HL-60 (cell line): ENCODE measurements around the gene NKD1.

Experiments used
- DNase-seq, 2 experiments: peaks; one replicate each; pipeline ENCODE4 v3.0.0-alpha.2; 2010 to 2020; ENCODE audit warnings: low read depth in 1 of 2, low spot score in 1 of 2
- H3K27ac ChIP-seq: fragments of 250-450 bp; sonication (Bioruptor Pico); replicated peaks from 2 replicates; pipeline ENCODE4 v1.5.1; 2020; ENCODE audit warnings: mild to moderate bottlenecking, moderate library complexity
- H3K27me3 ChIP-seq: fragments of 250-450 bp; sonication (Bioruptor Pico); 2 replicates; pipeline ENCODE4 v1.5.1; 2021; ENCODE audit warnings: mild to moderate bottlenecking, moderate library complexity; ENCODE audit not compliant: insufficient read depth, poor library complexity, severe bottlenecking
- H3K4me3 ChIP-seq: replicated peaks from 2 replicates; pipeline ENCODE4 v1.5.1; 2011; ENCODE audit warnings: mild to moderate bottlenecking, control low read depth, low read length; ENCODE audit not compliant: insufficient read depth
- CTCF ChIP-seq: IDR thresholded peaks from one replicate; pipeline ENCODE4 v1.5.1; 2011; ENCODE audit warnings: low read length, control low read depth, inconsistent platforms; ENCODE audit not compliant: insufficient read depth
- GABPA ChIP-seq: IDR thresholded peaks from 2 replicates; pipeline ENCODE4 v1.6.1; 2012; ENCODE audit warnings: low read depth
- POLR2AphosphoS5 ChIP-seq: IDR thresholded peaks from 2 replicates; pipeline ENCODE4 v1.6.1; 2012; ENCODE audit warnings: low read depth
- REST ChIP-seq: IDR thresholded peaks from 2 replicates; pipeline ENCODE4 v1.6.1; 2012; ENCODE audit warnings: low read depth; ENCODE audit not compliant: insufficient replicate concordance
- SPI1 ChIP-seq: IDR thresholded peaks from 2 replicates; pipeline ENCODE4 v1.6.1; 2012; ENCODE audit warnings: low read depth, mild to moderate bottlenecking, borderline replicate concordance
- long read RNA-seq: library from polyadenylated mRNA; unstranded; transcript quantifications from one replicate; pipeline ENCODE4 v2.0.0, GENCODE V29; 2020

Gene NKD1
- long read RNA-seq, partial matches to known transcripts, result 0 of 1 reads
- long read RNA-seq, other reads (novel, unspliced or antisense), result 1 of 1 reads

GRCh38 chr16:50548125-50548908 is at the start of gene NKD1:
TSS of gene NKD1 (plus strand) at chr16:50548396. CDS start at chr16:50548554, 158 bp downstream.
- TF ChIP-seq REST, result no peak
- no peak for TF ChIP-seq CTCF
- TF ChIP-seq GABPA, result no peak
- no peak for TF ChIP-seq SPI1
- TF ChIP-seq POLR2AphosphoS5, result no peak
- H3K27ac ChIP-seq, result no peak within 1 kb of the TSS
- DNase-seq, result peak; percentile 26 to 32
- H3K27me3 ChIP-seq, result peaks cover 18% of the 10 kb centered on the region
- H3K4me3 ChIP-seq, result peak within 1 kb of the TSS; percentile 81

- no peak overlapping the region for H3K4me3 ChIP-seq
- TF ChIP-seq REST (no peak), GABPA (no peak), SPI1 (no peak), POLR2AphosphoS5 (no peak), CTCF (no peak)
- H3K27ac ChIP-seq, result no peak overlapping the region
- no peaks in the 10 kb centered on the region for H3K27me3 ChIP-seq
- DNase-seq, result no peak
Measured at GRCh38 chr16:50498431-50499155, 49.6 kb upstream of the NKD1 start.

- Histone ChIP-seq H3K27me3 (no peaks in the 10 kb centered on the region), H3K27ac (no peak overlapping the region), H3K4me3 (no peak overlapping the region)
- no peak for DNase-seq
- TF ChIP-seq GABPA (no peak), CTCF (no peak), POLR2AphosphoS5 (no peak), SPI1 (no peak), REST (no peak)
Measured at GRCh38 chr16:50499254-50499653, 48.9 kb upstream of the NKD1 start.
